GM10266 (cell line): Measurements from ENCODE around the gene LRRC8C.

Source experiments
- DNase-seq: peaks from one replicate; pipeline ENCODE4 v3.0.0; 2012; ENCODE audit errors: extremely low spot score
- CTCF ChIP-seq: IDR thresholded peaks from 2 replicates; pipeline ENCODE4 v1.5.1; 2012; ENCODE audit warnings: mild to moderate bottlenecking, low read depth; ENCODE audit not compliant: control insufficient read depth, insufficient read depth; ENCODE audit errors: missing control alignments

Gene LRRC8C

GRCh38 chr1:89746424-89747149, 113.7 kb downstream of the LRRC8C start:
- TF ChIP-seq CTCF = no peak
- DNase-seq = no peak

GRCh38 chr1:89753761-89754160, 120.8 kb downstream of the LRRC8C start:
- DNase-seq = no peak
- TF ChIP-seq CTCF = no peak

GRCh38 chr1:89754518-89754917, 121.6 kb downstream of the LRRC8C start:
- no peak for TF ChIP-seq CTCF
- DNase-seq = no peak

GRCh38 chr1:89755591-89755990, 122.7 kb downstream of the LRRC8C start:
- DNase-seq = no peak
- TF ChIP-seq CTCF = no peak

- peak; percentile 31 for DNase-seq
- no peak for TF ChIP-seq CTCF
These were observed 124.6 kb downstream of the LRRC8C start for GRCh38 chr1:89757532-89757931.

GRCh38 chr1:89758156-89758555, 125.2 kb downstream of the LRRC8C start:
- no peak for TF ChIP-seq CTCF
- DNase-seq = no peak

GRCh38 chr1:89759036-89759435, 126.1 kb downstream of the LRRC8C start:
- DNase-seq = no peak
- TF ChIP-seq CTCF = no peak
